Upper lobe of right lung (tissue), 1 donor: ENCODE measurements around the gene FUT7. TPM values are rescaled to one million over a fixed set of nuclear protein-coding genes. Genes with fewer than 3 reads are reported as not detected.

ENCODE experiments used
- ATAC-seq: fragments of 200-7000 bp; cut with Tn5 transposase; one replicate; pipeline ENCODE4 v1.9.1; 2020; ENCODE audit warnings: mild to moderate bottlenecking, moderate library complexity
- DNase-seq: peaks from one replicate; pipeline ENCODE4 v3.0.0-alpha.2; 2020
- H3K27ac ChIP-seq: fragments of 200-600 bp; one replicate; pipeline ENCODE4 v1.8.0; 2022
- H3K27me3 ChIP-seq: fragments of 200-600 bp; one replicate; pipeline ENCODE4 v1.8.0; 2022; ENCODE audit warnings: mild to moderate bottlenecking
- H3K36me3 ChIP-seq: fragments of 200-600 bp; one replicate; pipeline ENCODE4 v1.8.0; 2022
- H3K4me1 ChIP-seq: fragments of 200-600 bp; one replicate; pipeline ENCODE4 v1.8.0; 2022
- H3K4me3 ChIP-seq: fragments of 200-600 bp; one replicate; pipeline ENCODE4 v1.8.0; 2022; ENCODE audit warnings: mild to moderate bottlenecking
- H3K9me3 ChIP-seq: fragments of 200-600 bp; one replicate; pipeline ENCODE4 v1.8.0; 2022
- intact Hi-C: fragments of 100-400 bp; cut with DNase I; formaldehyde crosslinking; loops from one replicate; pipeline ENCODE4 v1.11.0; 2022
- total RNA-seq: library from RNA; stranded (reverse); fragmentation: NEBNext Ultra II Directional; extraction: Animal tissue kit (Norgen Biotek cat#: 25700); gene quantifications from one replicate; pipeline ENCODE4 v1.2.1, GENCODE V29; 2021
- TF ChIP-seq, protein P1 (sequence below): fragments of 200-600 bp; IDR thresholded peaks from one replicate; pipeline ENCODE4 v1.8.0; 2022; ENCODE audit warnings: antibody characterized with exemption
- donor health status: DM: no; HTN: yes; CAD: no; lungs with severe emphysema.

Gene FUT7
- total RNA-seq, 1 donor from 2014 or later = 0.81 TPM

- peak overlapping the region; percentile 64 for H3K4me3 ChIP-seq
- peaks cover 18% of the 10 kb centered on the region for H3K27me3 ChIP-seq
- H3K9me3 ChIP-seq = no peaks in the 10 kb centered on the region
- no peaks in the 10 kb centered on the region for H3K36me3 ChIP-seq
- peak; percentile 18 for ATAC-seq
- TF ChIP-seq, protein P1, sequence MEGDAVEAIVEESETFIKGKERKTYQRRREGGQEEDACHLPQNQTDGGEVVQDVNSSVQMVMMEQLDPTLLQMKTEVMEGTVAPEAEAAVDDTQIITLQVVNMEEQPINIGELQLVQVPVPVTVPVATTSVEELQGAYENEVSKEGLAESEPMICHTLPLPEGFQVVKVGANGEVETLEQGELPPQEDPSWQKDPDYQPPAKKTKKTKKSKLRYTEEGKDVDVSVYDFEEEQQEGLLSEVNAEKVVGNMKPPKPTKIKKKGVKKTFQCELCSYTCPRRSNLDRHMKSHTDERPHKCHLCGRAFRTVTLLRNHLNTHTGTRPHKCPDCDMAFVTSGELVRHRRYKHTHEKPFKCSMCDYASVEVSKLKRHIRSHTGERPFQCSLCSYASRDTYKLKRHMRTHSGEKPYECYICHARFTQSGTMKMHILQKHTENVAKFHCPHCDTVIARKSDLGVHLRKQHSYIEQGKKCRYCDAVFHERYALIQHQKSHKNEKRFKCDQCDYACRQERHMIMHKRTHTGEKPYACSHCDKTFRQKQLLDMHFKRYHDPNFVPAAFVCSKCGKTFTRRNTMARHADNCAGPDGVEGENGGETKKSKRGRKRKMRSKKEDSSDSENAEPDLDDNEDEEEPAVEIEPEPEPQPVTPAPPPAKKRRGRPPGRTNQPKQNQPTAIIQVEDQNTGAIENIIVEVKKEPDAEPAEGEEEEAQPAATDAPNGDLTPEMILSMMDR = no peak
- no peak for DNase-seq
- intact Hi-C loops = no loop called here
- peaks cover 23% of the 10 kb centered on the region for H3K4me1 ChIP-seq
- peak overlapping the region; percentile 65 for H3K27ac ChIP-seq
Measured at GRCh38 chr9:137042751-137043727, 11.2 kb upstream of the FUT7 start.

- ATAC-seq (peak; percentile 3), DNase-seq (no peak)
- Histone ChIP-seq H3K27ac (peak overlapping the region; percentile 30), H3K4me3 (peak overlapping the region; percentile 10), H3K36me3 (no peaks in the 10 kb centered on the region), H3K4me1 (peaks cover 18% of the 10 kb centered on the region), H3K9me3 (no peaks in the 10 kb centered on the region), H3K27me3 (peaks cover 9% of the 10 kb centered on the region)
- TF ChIP-seq, protein P1 = no peak
- intact Hi-C loops = no loop called here
Measured at GRCh38 chr9:137041124-137041523, 9.2 kb upstream of the FUT7 start.

- Histone ChIP-seq H3K9me3 (no peaks in the 10 kb centered on the region), H3K4me3 (peak overlapping the region; percentile 10), H3K4me1 (peaks cover 15% of the 10 kb centered on the region), H3K27me3 (peaks cover 9% of the 10 kb centered on the region), H3K36me3 (no peaks in the 10 kb centered on the region), H3K27ac (peak overlapping the region; percentile 30)
- DNase-seq = no peak
- ATAC-seq = no peak
- intact Hi-C loops = no loop called here
- TF ChIP-seq, protein P1 = no peak
Measured at GRCh38 chr9:137040568-137040967, 8.7 kb upstream of the FUT7 start.

DNA sequence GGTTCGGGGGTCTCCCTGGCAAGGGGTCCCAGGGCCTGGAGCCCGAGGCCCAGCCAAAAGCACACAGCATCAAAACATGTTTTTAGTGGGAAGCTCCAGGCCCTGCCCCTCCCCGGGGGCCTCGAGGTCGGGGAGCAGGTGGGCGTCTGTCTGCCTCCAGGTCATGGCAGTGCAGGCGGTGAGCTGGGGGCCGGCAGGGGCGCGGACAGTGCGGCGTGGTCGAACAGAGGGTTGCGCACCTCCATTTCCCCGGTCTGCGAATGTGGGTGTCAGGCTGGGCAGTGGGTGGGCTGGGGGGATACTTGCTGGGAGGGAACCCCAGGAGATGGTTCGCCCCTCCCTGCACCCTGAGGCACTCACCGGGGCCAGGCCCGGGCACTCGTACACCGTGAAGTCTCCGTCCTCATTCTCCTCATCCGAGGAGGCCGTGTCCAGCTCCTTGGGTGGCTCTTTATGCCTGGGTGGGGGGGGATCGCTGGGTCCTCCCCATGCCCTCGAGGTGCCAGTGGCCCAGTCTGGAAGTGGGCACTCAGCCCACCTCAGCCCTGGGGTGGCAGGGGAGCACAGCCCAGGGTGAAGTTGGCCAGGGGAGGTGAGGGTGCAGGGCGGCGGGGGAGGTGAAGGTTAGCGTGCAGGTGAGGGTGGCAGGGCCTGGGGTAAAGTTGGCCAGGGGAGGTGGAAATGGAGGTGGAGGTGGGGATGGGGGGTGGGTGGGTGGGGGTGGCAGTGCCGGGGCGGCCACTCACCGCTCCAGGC, 7.9 kb upstream of the FUT7 start:
- H3K36me3 ChIP-seq = no peaks in the 10 kb centered on the region
- no peaks in the 10 kb centered on the region for H3K9me3 ChIP-seq
- TF ChIP-seq, protein P1 = no peak
- intact Hi-C loops = loop anchor here (10.0 kb wide), 1 partner anchor 95 kb away; the partner anchor contains the start of genes C8G and FBXW5
- peaks cover 12% of the 10 kb centered on the region for H3K4me1 ChIP-seq
- DNase-seq (no peak), ATAC-seq (no peak)
- H3K4me3 ChIP-seq = no peak overlapping the region
- H3K27me3 ChIP-seq = peaks cover 4% of the 10 kb centered on the region
- H3K27ac ChIP-seq = no peak overlapping the region

DNA sequence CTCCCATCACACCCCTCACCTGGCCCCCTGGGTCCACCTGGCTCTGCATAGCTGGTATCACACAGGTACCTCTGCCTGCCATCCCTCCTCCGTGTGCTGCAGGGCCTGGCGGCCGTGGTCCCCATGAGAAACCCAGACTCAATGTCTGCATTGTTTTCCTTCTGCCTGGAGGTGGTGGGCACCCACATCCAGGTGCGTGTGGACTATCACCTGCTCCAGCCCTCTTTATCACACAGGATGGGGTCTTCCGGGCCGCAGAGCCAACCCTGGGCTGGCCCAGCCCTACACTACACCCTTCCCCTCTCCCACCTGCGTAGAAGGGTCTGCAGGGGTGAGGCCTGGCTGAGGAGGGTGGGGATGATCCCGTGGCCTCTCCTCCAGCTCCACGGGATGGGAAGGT, 7.0 kb upstream of the FUT7 start:
- DNase-seq = no peak
- intact Hi-C loops = loop anchor here (10.0 kb wide), 1 partner anchor 94 kb away; the partner anchor contains the start of genes C8G and FBXW5

More for the DNA sequence above, 7.0 kb upstream of the FUT7 start:
- no peaks in the 10 kb centered on the region for H3K9me3 ChIP-seq
- no peaks in the 10 kb centered on the region for H3K27me3 ChIP-seq
- no peaks in the 10 kb centered on the region for H3K36me3 ChIP-seq
- H3K4me1 ChIP-seq = peaks cover 10% of the 10 kb centered on the region
- H3K4me3 ChIP-seq = no peak overlapping the region
- ATAC-seq = no peak
- TF ChIP-seq, protein P1 = no peak
- H3K27ac ChIP-seq = no peak overlapping the region
